Astrocyte (in vitro differentiated cells and primary cell): ENCODE measurements around the gene NUP210. TPM values are rescaled to one million over a fixed set of nuclear protein-coding genes. Genes with fewer than 3 reads are reported as not detected.

Experiments
- DNase-seq: peaks from one replicate; pipeline ENCODE4 v3.0.0-alpha.2; 2010; ENCODE audit warnings: low read depth
- FAIRE-seq: peaks from 2 replicates; lab custom pipeline; 2011; peaks lifted over from hg19 to GRCh38; lab: Jason Lieb, UNC
- H2AFZ ChIP-seq: 2 replicates; pipeline ENCODE4 v1.6.0; 2012; ENCODE audit warnings: low read depth, low read length, inconsistent platforms
- H3K27ac ChIP-seq: 2 replicates; pipeline ENCODE4 v1.5.1; 2011; ENCODE audit warnings: low read depth, low read length, inconsistent platforms
- H3K27me3 ChIP-seq: 2 replicates; pipeline ENCODE4 v1.6.0; 2011; ENCODE audit warnings: low read length, inconsistent platforms; ENCODE audit not compliant: insufficient read depth
- H3K36me3 ChIP-seq: 2 replicates; pipeline ENCODE4 v1.5.1; 2011; ENCODE audit warnings: low read length, inconsistent platforms; ENCODE audit not compliant: insufficient read depth
- H3K4me1 ChIP-seq: 2 replicates; pipeline ENCODE4 v1.5.1; 2011; ENCODE audit warnings: low read length, inconsistent platforms; ENCODE audit not compliant: insufficient read depth
- H3K4me2 ChIP-seq: 2 replicates; pipeline ENCODE4 v1.6.0; 2012; ENCODE audit warnings: low read length, inconsistent platforms
- H3K4me3 ChIP-seq: 2 replicates; pipeline ENCODE4 v1.5.1; 2011; ENCODE audit warnings: low read depth, mild to moderate bottlenecking, low read length, inconsistent platforms; ENCODE audit not compliant: insufficient read depth
- H3K79me2 ChIP-seq: 2 replicates; pipeline ENCODE4 v1.6.0; 2012; ENCODE audit warnings: mild to moderate bottlenecking, low read length, inconsistent platforms; ENCODE audit not compliant: insufficient read depth
- H3K9ac ChIP-seq: 2 replicates; pipeline ENCODE4 v1.6.0; 2012; ENCODE audit warnings: mild to moderate bottlenecking, low read length, inconsistent platforms
- H3K9me3 ChIP-seq: 2 replicates; pipeline ENCODE4 v1.5.1; 2012; ENCODE audit warnings: low read depth, mild to moderate bottlenecking, low read length, inconsistent platforms; ENCODE audit not compliant: insufficient read depth
- H4K20me1 ChIP-seq: 2 replicates; pipeline ENCODE4 v1.6.0; 2012; ENCODE audit warnings: low read length, inconsistent platforms; ENCODE audit not compliant: insufficient read depth
- H3K27ac Mint-ChIP-seq: one replicate; pipeline ENCODE4 v1.8.0; 2021; ENCODE audit warnings: mild to moderate bottlenecking, mixed read lengths; ENCODE audit not compliant: unreplicated experiment
- H3K27me3 Mint-ChIP-seq: one replicate; pipeline ENCODE4 v1.8.0; 2021; ENCODE audit warnings: low read depth, mixed read lengths; ENCODE audit not compliant: unreplicated experiment
- H3K36me3 Mint-ChIP-seq: one replicate; pipeline ENCODE4 v1.8.0; 2021; ENCODE audit warnings: low read depth, mixed read lengths; ENCODE audit not compliant: unreplicated experiment
- H3K4me1 Mint-ChIP-seq: one replicate; pipeline ENCODE4 v1.8.0; 2021; ENCODE audit warnings: low read depth, mixed read lengths; ENCODE audit not compliant: unreplicated experiment
- H3K4me3 Mint-ChIP-seq: one replicate; pipeline ENCODE4 v1.8.0; 2021; ENCODE audit warnings: mild to moderate bottlenecking, moderate library complexity, mixed read lengths; ENCODE audit not compliant: unreplicated experiment
- H3K9me3 Mint-ChIP-seq: one replicate; pipeline ENCODE4 v1.8.0; 2021; ENCODE audit warnings: mild to moderate bottlenecking, mixed read lengths; ENCODE audit not compliant: unreplicated experiment
- CTCF ChIP-seq: IDR thresholded peaks from 2 replicates; pipeline ENCODE4 v1.5.1; 2011; ENCODE audit warnings: low read depth, mild to moderate bottlenecking, inconsistent platforms, low read length, moderate library complexity; ENCODE audit not compliant: insufficient read depth
- EZH2 ChIP-seq: IDR thresholded peaks from 2 replicates; pipeline ENCODE4 v1.6.1; 2012; ENCODE audit warnings: mild to moderate bottlenecking, low read length, inconsistent platforms; ENCODE audit not compliant: insufficient read depth
- total RNA-seq: library from RNA; stranded (reverse); gene quantifications from 2 replicates; pipeline ENCODE4 v1.2.1, GENCODE V29; 2021

The NUP210 gene
- total RNA-seq, 1 donor from 2014 or later, result 1.2 TPM

GRCh38 chr3:13269711-13270378 is 150.3 kb downstream of the NUP210 start:
- Histone ChIP-seq H4K20me1 (no peaks in the 10 kb centered on the region), H2AFZ (no peak overlapping the region), H3K9me3 (no peaks in the 10 kb centered on the region), H3K27me3 (peaks cover 2% of the 10 kb centered on the region), H3K4me3 (no peak overlapping the region), H3K27ac (no peak overlapping the region), H3K79me2 (no peaks in the 10 kb centered on the region), H3K36me3 (no peaks in the 10 kb centered on the region), H3K9ac (no peak overlapping the region), H3K4me1 (no peaks in the 10 kb centered on the region), H3K4me2 (no peak overlapping the region)
- H3K4me1 Mint-ChIP-seq, result no peaks in the 10 kb centered on the region
- peaks cover 9% of the 10 kb centered on the region for H3K36me3 Mint-ChIP-seq
- H3K4me3 Mint-ChIP-seq, result no peak overlapping the region
- peaks cover 8% of the 10 kb centered on the region for H3K9me3 Mint-ChIP-seq
- peaks cover 16% of the 10 kb centered on the region for H3K27me3 Mint-ChIP-seq
- H3K27ac Mint-ChIP-seq, result no peak overlapping the region
- FAIRE-seq (no peak), DNase-seq (no peak)
- no peak for TF ChIP-seq CTCF
- TF ChIP-seq EZH2, result no peak

GRCh38 chr3:13268961-13269441 is 151.1 kb downstream of the NUP210 start:
- H3K9me3 Mint-ChIP-seq, result peaks cover 8% of the 10 kb centered on the region
- H3K79me2 ChIP-seq, result no peaks in the 10 kb centered on the region
- no peaks in the 10 kb centered on the region for H3K9me3 ChIP-seq
- H3K4me2 ChIP-seq, result no peak overlapping the region
- peaks cover 3% of the 10 kb centered on the region for H3K4me1 Mint-ChIP-seq
- no peaks in the 10 kb centered on the region for H3K4me1 ChIP-seq
- H3K4me3 Mint-ChIP-seq, result no peak overlapping the region
- TF ChIP-seq EZH2, result no peak
- no peak for TF ChIP-seq CTCF
- peaks cover 12% of the 10 kb centered on the region for H3K27me3 Mint-ChIP-seq
- H3K36me3 ChIP-seq, result no peaks in the 10 kb centered on the region
- no peak overlapping the region for H3K27ac Mint-ChIP-seq
- H3K4me3 ChIP-seq, result no peak overlapping the region
- peaks cover 2% of the 10 kb centered on the region for H3K27me3 ChIP-seq
- H2AFZ ChIP-seq, result no peak overlapping the region
- DNase-seq (no peak), FAIRE-seq (no peak)
- H3K9ac ChIP-seq, result no peak overlapping the region
- no peaks in the 10 kb centered on the region for H4K20me1 ChIP-seq
- H3K27ac ChIP-seq, result no peak overlapping the region
- H3K36me3 Mint-ChIP-seq, result peaks cover 8% of the 10 kb centered on the region

- peaks cover 7% of the 10 kb centered on the region for H3K36me3 Mint-ChIP-seq
- no peak overlapping the region for H3K27ac Mint-ChIP-seq
- no peak for DNase-seq
- H3K27ac ChIP-seq, result no peak overlapping the region
- no peaks in the 10 kb centered on the region for H3K36me3 ChIP-seq
- no peak overlapping the region for H3K4me3 Mint-ChIP-seq
- H3K4me1 Mint-ChIP-seq, result peaks cover 6% of the 10 kb centered on the region
- no peaks in the 10 kb centered on the region for H3K9me3 ChIP-seq
- H3K79me2 ChIP-seq, result no peaks in the 10 kb centered on the region
- H3K4me2 ChIP-seq, result no peak overlapping the region
- H3K9ac ChIP-seq, result no peak overlapping the region
- no peak overlapping the region for H2AFZ ChIP-seq
- peaks cover 2% of the 10 kb centered on the region for H3K27me3 ChIP-seq
- no peak overlapping the region for H3K4me3 ChIP-seq
- H3K27me3 Mint-ChIP-seq, result peaks cover 4% of the 10 kb centered on the region
- H3K9me3 Mint-ChIP-seq, result peaks cover 8% of the 10 kb centered on the region
- H4K20me1 ChIP-seq, result no peaks in the 10 kb centered on the region
- no peak for TF ChIP-seq EZH2
- no peak for TF ChIP-seq CTCF
- no peak for FAIRE-seq
- H3K4me1 ChIP-seq, result no peaks in the 10 kb centered on the region
Measured at GRCh38 chr3:13268120-13268519, 152.0 kb downstream of the NUP210 start.
